H1 (cell line): ENCODE measurements around the gene ARHGAP10. TPM values are rescaled to one million over a fixed set of nuclear protein-coding genes. Genes with fewer than 3 reads are reported as not detected.

Experiments used
- CTCF ChIA-PET: fragments of 300-600 bp; sonication (Branson Sonifier 250); formaldehyde crosslinking; loops from one replicate; lab custom pipeline; 2021; ENCODE audit not compliant: partially characterized antibody; lab: Charles Lee
- POLR2A ChIA-PET: fragments of 300-600 bp; sonication (Branson Sonifier 250); formaldehyde crosslinking; loops from one replicate; lab custom pipeline; 2021; ENCODE audit warnings: inconsistent platforms; ENCODE audit not compliant: partially characterized antibody; lab: Charles Lee
- DNase-seq, 2 experiments: peaks; one replicate each; pipeline versions ENCODE4 v3.0.0 to v3.0.0-alpha.2; 2010 to 2022; ENCODE audit warnings: low spot score in 2 of 2, low read depth in 1 of 2, mixed read lengths in 1 of 2
- FAIRE-seq: peaks from 2 replicates; lab custom pipeline; 2011; peaks lifted over from hg19 to GRCh38; lab: Jason Lieb, UNC
- H2AFZ ChIP-seq: 2 replicates; pipeline ENCODE4 v1.8.1; 2012; ENCODE audit warnings: low read length, inconsistent platforms
- H2AK5ac ChIP-seq: 2 replicates; pipeline ENCODE4 v1.6.1; 2013; ENCODE audit warnings: low read depth, low read length
- H2BK120ac ChIP-seq: replicated peaks from 2 replicates; pipeline ENCODE3; 2013; ENCODE audit warnings: low read depth, low read length, inconsistent platforms
- H2BK12ac ChIP-seq: 2 replicates; pipeline ENCODE4 v1.6.1; 2013; ENCODE audit warnings: low read depth, low read length
- H2BK15ac ChIP-seq: 2 replicates; pipeline ENCODE4 v1.6.1; 2013; ENCODE audit warnings: low read length
- H2BK20ac ChIP-seq: 2 replicates; pipeline ENCODE4 v1.6.1; 2013; ENCODE audit warnings: low read length
- H2BK5ac ChIP-seq: 2 replicates; pipeline ENCODE4 v1.6.1; 2013; ENCODE audit warnings: low read depth, low read length
- H3K14ac ChIP-seq: 2 replicates; pipeline ENCODE4 v1.6.1; 2013; ENCODE audit warnings: inconsistent platforms; ENCODE audit not compliant: insufficient read length
- H3K18ac ChIP-seq: 2 replicates; pipeline ENCODE4 v1.6.1; 2013; ENCODE audit warnings: low read length; ENCODE audit errors: extremely low read depth
- H3K23ac ChIP-seq: 2 replicates; pipeline ENCODE4 v1.6.1; 2013; ENCODE audit warnings: inconsistent platforms; ENCODE audit not compliant: insufficient read length
- H3K23me2 ChIP-seq: 2 replicates; pipeline ENCODE4 v1.6.1; 2013; ENCODE audit warnings: low read depth, low read length
- H3K27ac ChIP-seq: 2 replicates; pipeline ENCODE4 v1.6.1; 2011; ENCODE audit warnings: low read depth, low read length, inconsistent platforms
- H3K27me3 ChIP-seq, 4 experiments: replicated peaks in 1 of 4; 1 replicate in 1 of 4; 2 replicates in 3 of 4; pipeline versions ENCODE4 v1.6.1 to v1.8.1; 2011 to 2013; ENCODE audit warnings: low read length in 3 of 4, mild to moderate bottlenecking in 3 of 4, inconsistent platforms in 2 of 4, mixed read lengths in 2 of 4, moderate library complexity in 1 of 4; ENCODE audit not compliant: control insufficient read depth in 3 of 4, insufficient read depth in 3 of 4; ENCODE audit errors: extremely low read depth in 1 of 4
- H3K36me3 ChIP-seq, 4 experiments: 2 replicates each; pipeline versions ENCODE4 v1.6.1 to v1.8.1; 2011 to 2013; ENCODE audit warnings: mild to moderate bottlenecking in 4 of 4, low read length in 3 of 4, moderate library complexity in 2 of 4, control low read depth in 1 of 4, inconsistent platforms in 1 of 4; ENCODE audit not compliant: insufficient read depth in 4 of 4, control insufficient read depth in 2 of 4
- H3K4ac ChIP-seq: replicated peaks from 2 replicates; pipeline ENCODE3; 2013; ENCODE audit warnings: low read length, low read depth, mixed read lengths, inconsistent platforms; ENCODE audit not compliant: insufficient read length
- H3K4me1 ChIP-seq, 4 experiments: replicated peaks in 1 of 4; 1 replicate in 1 of 4; 2 replicates in 3 of 4; pipeline versions ENCODE4 v1.6.1 to v1.8.1; 2011 to 2013; ENCODE audit warnings: low read length in 3 of 4, inconsistent platforms in 2 of 4, mixed read lengths in 1 of 4; ENCODE audit not compliant: insufficient read depth in 4 of 4, control insufficient read depth in 3 of 4
- H3K4me2 ChIP-seq, 2 experiments: 2 replicates each; pipeline versions ENCODE4 v1.6.1 to v1.8.1; 2011 to 2013; ENCODE audit warnings: low read depth in 2 of 2, low read length in 2 of 2, control low read depth in 1 of 2, inconsistent platforms in 1 of 2, mild to moderate bottlenecking in 1 of 2; ENCODE audit not compliant: insufficient read depth in 1 of 2
- H3K4me3 ChIP-seq, 4 experiments: fragments of 200-600, 300-600 bp in 1 of 4; sonication (generic), shearing (Covaris generic), sonication (Bioruptor Twin) in 1 of 4; 2 replicates each; pipeline versions ENCODE4 v1.5.1 to v1.8.1; 2011 to 2016; ENCODE audit warnings: low read length in 4 of 4, low read depth in 3 of 4, control low read depth in 2 of 4, inconsistent platforms in 2 of 4, mild to moderate bottlenecking in 2 of 4, mixed read lengths in 1 of 4, moderate library complexity in 1 of 4; ENCODE audit not compliant: insufficient read depth in 2 of 4; ENCODE audit errors: extremely low read depth in 1 of 4
- H3K56ac ChIP-seq: replicated peaks from 2 replicates; pipeline ENCODE3; 2013; ENCODE audit warnings: low read depth, mild to moderate bottlenecking, mixed read lengths, low read length, inconsistent platforms; ENCODE audit not compliant: insufficient read length
- H3K79me1 ChIP-seq: 2 replicates; pipeline ENCODE4 v1.6.1; 2013; ENCODE audit warnings: low read depth, low read length, control low read depth
- H3K79me2 ChIP-seq, 2 experiments: 2 replicates each; pipeline versions ENCODE4 v1.6.1 to v1.8.1; 2012 to 2013; ENCODE audit warnings: low read length in 2 of 2, mild to moderate bottlenecking in 2 of 2, inconsistent platforms in 1 of 2; ENCODE audit not compliant: insufficient read depth in 2 of 2, control insufficient read depth in 1 of 2
- H3K9ac ChIP-seq, 4 experiments: replicated peaks in 1 of 4; 1 replicate in 1 of 4; 2 replicates in 3 of 4; pipeline versions ENCODE4 v1.6.1 to v1.8.1; 2011 to 2013; ENCODE audit warnings: low read depth in 3 of 4, low read length in 3 of 4, control low read depth in 2 of 4, mild to moderate bottlenecking in 2 of 4, moderate library complexity in 2 of 4, inconsistent platforms in 1 of 4; ENCODE audit errors: extremely low read depth in 1 of 4
- H3K9me3 ChIP-seq, 2 experiments: 2 replicates each; pipeline versions ENCODE4 v1.6.1 to v1.8.1; 2012 to 2013; ENCODE audit warnings: mild to moderate bottlenecking in 2 of 2, moderate library complexity in 2 of 2, control low read depth in 1 of 2, inconsistent platforms in 1 of 2, low read depth in 1 of 2, low read length in 1 of 2, mixed read lengths in 1 of 2; ENCODE audit not compliant: insufficient read depth in 2 of 2
- H4K20me1 ChIP-seq, 2 experiments: replicated peaks in 1 of 2; 2 replicates each; pipeline versions ENCODE3 to v1.8.1; 2011 to 2013; ENCODE audit warnings: inconsistent platforms in 2 of 2, low read length in 2 of 2, mild to moderate bottlenecking in 1 of 2; ENCODE audit not compliant: insufficient read depth in 2 of 2, control insufficient read depth in 1 of 2
- H4K5ac ChIP-seq: 2 replicates; pipeline ENCODE4 v1.6.1; 2013; ENCODE audit warnings: low read length, low read depth, mixed read lengths, inconsistent platforms; ENCODE audit not compliant: insufficient read length
- H4K8ac ChIP-seq: 2 replicates; pipeline ENCODE4 v1.8.0; 2013; ENCODE audit warnings: mild to moderate bottlenecking, moderate library complexity, low read length, inconsistent platforms; ENCODE audit not compliant: insufficient read depth; ENCODE audit errors: extremely low read depth
- H4K91ac ChIP-seq: replicated peaks from 2 replicates; pipeline ENCODE3; 2013; ENCODE audit warnings: low read length, mixed read lengths, inconsistent platforms; ENCODE audit not compliant: insufficient read length
- ASH2L ChIP-seq: fragments of 200-600, 300-600 bp; sonication (generic); IDR thresholded peaks from one replicate; pipeline ENCODE4 v1.7.1; 2017; ENCODE audit warnings: low read length
- CHD2 ChIP-seq: IDR thresholded peaks from 2 replicates; pipeline ENCODE4 v1.6.1; 2012; ENCODE audit warnings: low read length, improper control_type of control experiment
- EZH2 ChIP-seq: fragments of 200-600 bp; sonication (generic); IDR thresholded peaks from 2 replicates; pipeline ENCODE4 v1.7.1; 2012; ENCODE audit warnings: low read depth, mild to moderate bottlenecking, moderate library complexity, low read length, inconsistent platforms; ENCODE audit not compliant: severe bottlenecking
- FOSL1 ChIP-seq: IDR thresholded peaks from 2 replicates; pipeline ENCODE4 v1.6.1; 2011; ENCODE audit warnings: mild to moderate bottlenecking, low read depth, low read length, moderate library complexity; ENCODE audit not compliant: insufficient read depth
- TCF12 ChIP-seq: IDR thresholded peaks from 2 replicates; pipeline ENCODE4 v1.6.1; 2011; ENCODE audit warnings: low read depth, mild to moderate bottlenecking, low read length
- WGBS, 2 experiments: shearing (Covaris generic) in 1 of 2; methylation state at CpG; one replicate each; pipeline versions ENCODE4 v1.1.6 to v1.1.7; 2013 to 2015; ENCODE audit warnings: low lambda C conversion rate in 2 of 2, mixed read lengths in 2 of 2, inconsistent platforms in 1 of 2, low coverage in 1 of 2, missing lambda C conversion rate in 1 of 2; ENCODE audit not compliant: insufficient replicate concordance in 2 of 2, insufficient coverage in 1 of 2, insufficient read length in 1 of 2; ENCODE audit errors: extremely low coverage in 1 of 2, missing lambda C conversion rate in 1 of 2; 5-methylcytosine and 5-hydroxymethylcytosine counted together
- polyA plus RNA-seq, 7 experiments: library from polyadenylated mRNA; depleted of rRNA in 3 of 7; stranded (reverse) in 5 of 7; unstranded in 2 of 7; fragments of >200 nt in 5 of 7; fragments of 200-250 nt in 2 of 7; gene quantifications; 1 replicate in 5 of 7; 2 replicates in 1 of 7; 4 replicates in 1 of 7; pipeline versions ENCODE4 v1.2.1 to v1.2.3, GENCODE V29; 2011 to 2013; ENCODE audit warnings: missing spikeins in 2 of 7, mixed read lengths in 2 of 7
- total RNA-seq: library from RNA; stranded (reverse); fragmentation: NEBNext Ultra II Directional; extraction: Animal tissue kit (Norgen Biotek cat#: 25700); gene quantifications from 2 replicates; pipeline ENCODE4 v1.2.1, GENCODE V29; 2021

Gene ARHGAP10
- total and polyA plus RNA-seq, 2 of the 8 experiments (the other 6 are each of a cell fraction or from before 2014, with no cell fraction given), result 3.7 to 6.1 TPM

GRCh38 chr4:148044912-148045352, 313.0 kb downstream of the ARHGAP10 start:
- H4K5ac ChIP-seq, result no peak overlapping the region
- TF ChIP-seq ASH2L (no peak), TCF12 (no peak), CHD2 (no peak), FOSL1 (no peak), EZH2 (no peak)
- TF ChIP-seq, all 59 proteins: peak for 0
- no peak overlapping the region for H3K4ac ChIP-seq
- no peak overlapping the region for H2AFZ ChIP-seq
- H3K4me2 ChIP-seq, result no peak overlapping the region
- FAIRE-seq (no peak), DNase-seq (no peak)
- no peak overlapping the region for H2BK5ac ChIP-seq
- H3K27me3 ChIP-seq, result no peaks in the 10 kb centered on the region
- ChIA-PET CTCF (interaction anchor here (0.5 to 2.2 kb wide), 9 partner anchors 8 to 1950 kb away, joined by 3 to 9 read pairs (median 4); no protein-coding TSS in a partner anchor), POLR2A (no interaction called here)
- no peak overlapping the region for H2BK120ac ChIP-seq
- H2BK20ac ChIP-seq, result no peak overlapping the region
- H4K20me1 ChIP-seq, result no peaks in the 10 kb centered on the region
- H3K56ac ChIP-seq, result no peak overlapping the region
- no peaks in the 10 kb centered on the region for H3K9me3 ChIP-seq
- H3K4me1 ChIP-seq, result no peaks in the 10 kb centered on the region
- H3K9ac ChIP-seq, result no peak overlapping the region
- no peak overlapping the region for H3K4me3 ChIP-seq
- H2BK12ac ChIP-seq, result no peak overlapping the region
- no peak overlapping the region for H4K91ac ChIP-seq
- H2AK5ac ChIP-seq, result no peak overlapping the region
- H4K8ac ChIP-seq, result no peak overlapping the region
- no peak overlapping the region for H3K27ac ChIP-seq
- H3K23ac ChIP-seq, result no peak overlapping the region
- no peaks in the 10 kb centered on the region for H3K23me2 ChIP-seq
- no peaks in the 10 kb centered on the region for H3K79me1 ChIP-seq
- H2BK15ac ChIP-seq, result no peak overlapping the region
- no peak overlapping the region for H3K14ac ChIP-seq
- no peaks in the 10 kb centered on the region for H3K79me2 ChIP-seq
- 88% methylated on average over 4 of the region's 4 CpGs; no CpG with 5 or more reads in 1 of the 2 experiments for WGBS, 2 experiments
- H3K36me3 ChIP-seq, result no peaks in the 10 kb centered on the region
- no peak overlapping the region for H3K18ac ChIP-seq
